Measurements from ENCODE around the gene HSPB9.

DNA sequence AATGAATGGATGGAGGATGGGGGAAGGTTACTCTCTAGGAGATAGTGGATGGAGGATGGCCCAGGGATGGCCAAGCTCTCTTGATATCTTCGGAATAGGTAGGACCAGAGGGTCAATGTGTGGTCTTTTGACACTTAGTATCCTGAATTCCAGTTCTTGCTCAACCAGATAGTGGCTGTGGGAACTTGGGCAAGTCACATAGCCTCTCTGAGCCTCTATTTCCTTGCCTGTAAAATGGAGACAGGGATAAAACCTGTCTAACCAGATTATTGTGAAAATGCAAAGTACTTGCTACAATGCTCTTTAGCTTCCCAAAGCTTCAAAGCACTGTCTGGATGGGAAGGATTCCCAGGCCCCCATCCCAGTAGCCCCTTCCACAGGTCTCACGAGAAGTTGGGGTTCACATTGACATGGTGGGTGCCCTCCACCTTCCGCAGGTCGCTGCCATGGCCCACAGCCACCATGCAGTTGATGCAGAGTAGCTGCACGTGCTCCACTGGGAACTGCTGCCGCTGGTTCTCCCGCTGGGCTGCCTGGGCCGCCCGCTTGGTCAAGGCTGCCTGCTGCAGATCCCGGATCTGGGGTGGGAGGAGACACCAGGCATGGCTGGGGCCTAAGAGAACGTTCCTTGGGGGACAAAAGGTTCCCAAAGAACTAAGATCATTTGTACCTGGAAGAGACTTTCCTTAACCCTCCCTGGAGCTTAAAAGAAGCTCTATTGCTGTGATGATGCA, 19.2 kb upstream of the HSPB9 start:
- no peak for TF ChIP-seq EZH2 (IDR thresholded peaks at IDR 0.05)
- TF ChIP-seq EZH2phosphoT487 (IDR thresholded peaks at IDR 0.05): no peak
